Measurements from ENCODE around the gene KCNC1.

Gene KCNC1

GRCh38 chr11:17716807-17717206 lies 17.8 kb upstream of the KCNC1 start:
- no peak for DNase-seq

- DNase-seq, result no peak
These were observed 16.6 kb upstream of the KCNC1 start for GRCh38 chr11:17718015-17718414.

- DNase-seq, result no peak
These were observed 16.0 kb upstream of the KCNC1 start for GRCh38 chr11:17718510-17718962.

- no peak for DNase-seq
These were observed 15.3 kb upstream of the KCNC1 start, which contains the start of gene MYOD1 for GRCh38 chr11:17719028-17719937. TSS of gene MYOD1 (plus strand) at chr11:17719571. CDS start at chr11:17719783, 212 bp downstream.

- DNase-seq, result no peak
These were observed 14.4 kb upstream of the KCNC1 start for GRCh38 chr11:17719938-17720795.

GRCh38 chr11:17720796-17721171 lies 13.8 kb upstream of the KCNC1 start:
- DNase-seq, result no peak

GRCh38 chr11:17721242-17721999 lies 13.2 kb upstream of the KCNC1 start:
- DNase-seq, result no peak

- no peak for DNase-seq
These were observed 12.5 kb upstream of the KCNC1 start for GRCh38 chr11:17722000-17722643.

- DNase-seq, result no peak
These were observed 10.3 kb upstream of the KCNC1 start for GRCh38 chr11:17724020-17724908.

GRCh38 chr11:17725174-17725573 lies 9.4 kb upstream of the KCNC1 start:
- DNase-seq, result no peak

GRCh38 chr11:17730137-17730536 lies 4.4 kb upstream of the KCNC1 start:
- no peak for DNase-seq

- DNase-seq, result no peak
These were observed 3.7 kb upstream of the KCNC1 start for GRCh38 chr11:17730608-17731462.

- no peak for DNase-seq
These were observed 1.3 kb upstream of the KCNC1 start for GRCh38 chr11:17733261-17733660.

- no peak for DNase-seq
These were observed 621 bp downstream of the KCNC1 start for GRCh38 chr11:17734986-17735817.

- DNase-seq, result no peak
These were observed 1.4 kb downstream of the KCNC1 start for GRCh38 chr11:17735818-17736578.

GRCh38 chr11:17736579-17736893 lies 2.0 kb downstream of the KCNC1 start:
- no peak for DNase-seq

- no peak for DNase-seq
These were observed 2.6 kb downstream of the KCNC1 start for GRCh38 chr11:17736930-17737817.

All from cortex of kidney (tissue), 1 donor.